GM10266 (cell line): ENCODE results near the gene SLC27A2.

Experiments used
- DNase-seq: peaks from one replicate; pipeline ENCODE4 v3.0.0; 2012; ENCODE audit errors: extremely low spot score
- TF ChIP-seq, protein P1 (sequence below): IDR thresholded peaks from 2 replicates; pipeline ENCODE4 v1.5.1; 2012; ENCODE audit warnings: mild to moderate bottlenecking, low read depth; ENCODE audit not compliant: control insufficient read depth, insufficient read depth; ENCODE audit errors: missing control alignments

The SLC27A2 gene

DNA sequence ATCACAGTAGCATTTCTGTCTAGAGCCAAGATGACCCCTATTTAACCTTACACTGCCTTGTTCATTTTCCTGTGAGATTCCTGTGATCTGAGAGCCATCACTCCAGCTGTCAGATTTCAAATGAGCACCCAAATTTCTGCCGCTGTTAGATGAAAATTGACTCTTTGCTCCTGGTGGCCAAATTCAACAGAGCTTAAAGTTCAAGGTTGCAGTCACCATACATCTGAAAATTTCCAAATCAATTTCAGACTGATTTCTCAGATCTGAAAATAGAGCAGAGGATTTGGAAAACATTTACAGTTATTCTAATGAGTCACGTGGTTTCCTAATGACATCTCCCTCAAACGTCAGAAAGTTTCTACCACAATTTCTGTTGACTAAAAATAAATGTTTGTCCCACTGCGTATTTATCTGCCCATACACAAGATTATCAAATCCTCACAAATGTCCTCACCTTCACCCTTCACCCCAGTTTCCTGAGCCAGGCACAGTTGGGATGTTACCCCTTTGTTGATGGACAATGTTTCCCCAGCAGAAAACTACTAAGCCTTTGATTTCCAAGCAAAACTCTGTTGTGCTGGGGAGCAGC is 67.1 kb downstream of the SLC27A2 start:
- TF ChIP-seq, protein P1, sequence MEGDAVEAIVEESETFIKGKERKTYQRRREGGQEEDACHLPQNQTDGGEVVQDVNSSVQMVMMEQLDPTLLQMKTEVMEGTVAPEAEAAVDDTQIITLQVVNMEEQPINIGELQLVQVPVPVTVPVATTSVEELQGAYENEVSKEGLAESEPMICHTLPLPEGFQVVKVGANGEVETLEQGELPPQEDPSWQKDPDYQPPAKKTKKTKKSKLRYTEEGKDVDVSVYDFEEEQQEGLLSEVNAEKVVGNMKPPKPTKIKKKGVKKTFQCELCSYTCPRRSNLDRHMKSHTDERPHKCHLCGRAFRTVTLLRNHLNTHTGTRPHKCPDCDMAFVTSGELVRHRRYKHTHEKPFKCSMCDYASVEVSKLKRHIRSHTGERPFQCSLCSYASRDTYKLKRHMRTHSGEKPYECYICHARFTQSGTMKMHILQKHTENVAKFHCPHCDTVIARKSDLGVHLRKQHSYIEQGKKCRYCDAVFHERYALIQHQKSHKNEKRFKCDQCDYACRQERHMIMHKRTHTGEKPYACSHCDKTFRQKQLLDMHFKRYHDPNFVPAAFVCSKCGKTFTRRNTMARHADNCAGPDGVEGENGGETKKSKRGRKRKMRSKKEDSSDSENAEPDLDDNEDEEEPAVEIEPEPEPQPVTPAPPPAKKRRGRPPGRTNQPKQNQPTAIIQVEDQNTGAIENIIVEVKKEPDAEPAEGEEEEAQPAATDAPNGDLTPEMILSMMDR, result no peak
- no peak for DNase-seq

DNA sequence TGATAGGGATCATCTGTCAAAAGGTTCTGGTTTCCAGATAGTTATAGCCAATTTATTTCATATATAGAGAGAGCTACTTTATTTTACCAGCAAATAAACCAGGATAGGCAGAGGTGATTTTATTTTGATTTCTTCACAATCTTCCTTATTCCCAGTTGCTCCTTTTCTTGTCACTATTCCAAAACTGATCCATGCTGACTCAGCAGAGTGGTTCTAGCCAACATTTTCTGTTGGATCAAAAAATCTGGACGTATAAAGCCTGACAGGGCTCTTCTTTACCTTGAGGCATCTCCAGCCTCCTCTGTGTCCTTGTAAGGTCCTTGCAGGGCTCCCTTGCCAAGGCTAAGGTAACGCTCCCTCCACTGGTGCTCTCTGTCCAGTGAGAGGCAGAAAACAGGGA is 67.7 kb downstream of the SLC27A2 start:
- TF ChIP-seq, protein P1, result no peak
- no peak for DNase-seq

DNA sequence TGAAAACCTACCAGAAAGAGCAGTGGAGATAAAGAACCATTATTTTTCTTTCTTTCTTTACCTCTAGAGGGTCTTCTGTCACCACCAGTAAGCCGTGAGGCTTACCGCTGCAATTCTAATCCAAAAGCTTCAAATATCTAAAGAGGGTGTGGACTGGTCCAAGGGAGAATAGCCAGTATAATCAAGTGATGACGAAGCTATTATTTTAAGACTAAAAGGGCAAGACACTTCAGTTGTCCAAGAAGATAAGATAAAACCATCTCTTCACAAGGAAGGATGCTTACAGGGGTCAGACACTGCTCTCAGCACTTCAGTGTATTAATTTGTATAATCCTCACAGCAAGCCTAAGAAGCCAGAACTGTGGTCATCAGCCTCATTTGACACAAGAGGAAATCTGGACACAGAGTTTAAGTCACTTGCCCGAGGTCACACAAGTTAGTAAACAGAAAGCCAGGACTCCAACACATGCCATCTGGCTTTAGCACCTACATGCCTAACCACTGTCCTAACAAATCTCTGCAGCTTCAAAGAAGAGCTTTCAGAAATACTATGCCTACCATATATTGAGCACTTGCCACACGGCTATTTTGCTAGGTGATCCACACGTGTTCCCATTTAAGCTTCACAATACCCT is 68.9 kb downstream of the SLC27A2 start:
- no peak for DNase-seq

DNA sequence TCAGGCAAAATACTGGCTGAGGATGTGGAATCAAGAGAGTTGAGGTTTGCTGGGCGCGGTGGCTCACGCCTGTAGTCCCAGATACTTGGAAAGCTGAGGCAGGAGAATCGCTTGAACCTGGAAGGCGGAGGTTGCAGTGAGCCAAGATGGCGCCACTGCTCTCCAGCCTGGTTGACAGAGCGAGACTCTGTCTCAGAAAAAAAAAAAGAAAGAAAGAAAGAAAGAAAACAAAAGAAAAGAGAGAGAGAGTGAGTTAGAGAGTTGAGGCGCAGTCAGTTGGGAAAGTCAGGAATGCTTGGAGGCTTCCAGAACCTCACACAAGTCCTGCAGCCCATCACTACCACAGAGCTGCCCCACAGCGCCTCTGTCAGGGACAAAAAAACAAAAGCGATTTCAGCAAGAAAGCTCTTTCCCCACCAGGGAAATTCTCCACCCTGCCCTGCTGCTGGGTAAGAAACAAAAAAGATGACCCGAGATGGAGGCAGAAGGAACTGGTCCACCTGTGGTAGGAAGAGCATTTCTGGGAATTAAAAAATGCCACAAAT is 69.7 kb downstream of the SLC27A2 start:
- no peak for DNase-seq
- TF ChIP-seq, protein P1, result no peak

More for the DNA sequence above, 68.9 kb downstream of the SLC27A2 start:
- TF ChIP-seq, protein P1, result no peak

DNA sequence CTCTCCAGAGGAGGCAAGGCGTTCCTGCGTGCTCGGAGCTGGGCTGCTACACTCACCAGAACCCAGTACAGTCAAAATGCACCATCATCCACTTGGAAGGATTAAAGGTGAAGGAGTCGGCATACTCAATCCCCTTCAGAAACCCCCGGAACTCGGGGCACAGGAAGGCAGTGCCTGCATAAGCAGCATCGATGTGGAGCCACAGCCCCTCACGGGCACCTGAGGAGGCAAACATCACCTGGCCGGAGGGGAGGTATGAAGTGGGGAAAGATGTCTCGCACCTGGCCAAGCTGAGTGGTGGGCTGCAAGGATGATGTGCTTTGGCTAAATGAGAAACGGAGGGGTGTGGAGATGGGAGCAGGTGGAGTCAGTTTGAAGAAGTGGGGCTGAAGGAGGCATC is 70.6 kb downstream of the SLC27A2 start:
- no peak for DNase-seq

DNA sequence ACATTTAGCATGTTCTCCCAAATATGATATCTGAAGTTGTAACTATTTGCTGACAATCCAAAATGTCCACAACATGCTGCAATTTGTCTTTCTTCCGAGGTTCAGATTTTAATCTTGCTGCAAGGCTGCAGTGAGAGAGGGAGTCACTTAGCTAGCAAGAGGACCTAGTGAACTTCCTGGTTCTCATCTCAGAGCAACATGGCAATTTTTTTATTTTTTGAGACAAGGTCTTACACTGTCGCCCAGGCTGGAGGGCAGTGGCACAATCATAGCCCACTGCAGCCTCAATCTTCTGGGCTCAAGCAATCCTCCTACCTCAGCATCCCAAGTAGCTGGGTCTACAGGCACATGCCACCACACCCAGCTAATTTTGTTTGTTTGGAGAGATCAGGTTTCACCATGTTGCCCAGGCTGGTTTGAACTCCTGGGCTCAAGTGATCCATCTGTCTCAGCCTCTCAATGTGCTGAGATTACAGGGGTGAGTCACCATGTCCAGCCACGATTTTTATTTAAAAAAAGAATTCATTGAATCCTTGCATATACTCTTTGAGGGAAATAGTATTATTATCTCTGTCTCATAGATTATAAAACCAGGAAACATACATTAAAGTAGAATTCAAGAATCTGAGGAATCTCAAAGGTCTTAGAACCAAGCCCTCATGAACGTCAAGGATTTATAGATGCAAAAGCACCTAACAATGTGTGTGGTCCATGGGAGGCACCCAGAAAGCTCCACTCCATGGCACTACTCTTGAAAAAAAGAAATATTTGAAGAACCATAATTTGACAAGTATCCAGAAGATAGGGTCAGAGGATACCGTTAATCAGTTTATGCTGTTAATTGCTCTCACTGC is 74.4 kb downstream of the SLC27A2 start:
- no peak for DNase-seq
- TF ChIP-seq, protein P1, result no peak

More for the DNA sequence above, 70.6 kb downstream of the SLC27A2 start:
- TF ChIP-seq, protein P1, result no peak
